DND-41 (cell line): ENCODE measurements around the gene ABHD4.

ENCODE experiments used
- EZH2 ChIP-seq: IDR thresholded peaks from 3 replicates; pipeline ENCODE4 v1.6.1; 2012; ENCODE audit warnings: borderline replicate concordance, low read depth, mild to moderate bottlenecking, moderate library complexity, low read length, inconsistent platforms; ENCODE audit not compliant: severe bottlenecking
- TF ChIP-seq, protein P1 (sequence below): IDR thresholded peaks from 2 replicates; pipeline ENCODE4 v1.5.1; 2012; ENCODE audit warnings: borderline replicate concordance, low read length, moderate library complexity, mild to moderate bottlenecking; ENCODE audit not compliant: poor library complexity, severe bottlenecking; ENCODE audit errors: extremely low read depth

DNA sequence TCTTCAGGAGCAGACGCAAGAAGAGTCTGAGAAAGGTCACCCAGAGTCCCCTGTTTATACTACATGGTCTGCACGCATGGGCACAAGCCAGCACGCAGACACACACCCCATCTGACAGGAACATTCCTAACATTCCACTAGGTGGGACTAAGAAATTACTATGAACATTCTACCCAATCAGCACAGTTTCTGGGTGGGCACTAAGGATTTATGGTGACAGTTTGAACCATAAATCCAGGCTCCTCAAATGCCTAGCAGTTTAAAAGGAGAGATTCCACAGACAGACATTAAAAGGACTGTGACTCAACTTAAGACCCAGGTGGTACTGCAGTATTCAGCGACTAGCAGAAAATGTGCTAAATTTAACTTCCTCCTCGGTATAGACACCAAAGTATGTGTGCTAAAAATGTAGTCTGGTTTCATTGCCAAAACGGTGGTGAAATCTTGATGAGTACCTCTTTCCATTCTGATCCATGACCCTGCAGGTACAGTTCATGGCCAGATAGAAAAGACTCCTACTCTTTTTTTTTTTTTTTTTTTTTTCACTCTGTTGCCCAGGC is 16.2 kb downstream of the ABHD4 start:
- TF ChIP-seq, protein P1, sequence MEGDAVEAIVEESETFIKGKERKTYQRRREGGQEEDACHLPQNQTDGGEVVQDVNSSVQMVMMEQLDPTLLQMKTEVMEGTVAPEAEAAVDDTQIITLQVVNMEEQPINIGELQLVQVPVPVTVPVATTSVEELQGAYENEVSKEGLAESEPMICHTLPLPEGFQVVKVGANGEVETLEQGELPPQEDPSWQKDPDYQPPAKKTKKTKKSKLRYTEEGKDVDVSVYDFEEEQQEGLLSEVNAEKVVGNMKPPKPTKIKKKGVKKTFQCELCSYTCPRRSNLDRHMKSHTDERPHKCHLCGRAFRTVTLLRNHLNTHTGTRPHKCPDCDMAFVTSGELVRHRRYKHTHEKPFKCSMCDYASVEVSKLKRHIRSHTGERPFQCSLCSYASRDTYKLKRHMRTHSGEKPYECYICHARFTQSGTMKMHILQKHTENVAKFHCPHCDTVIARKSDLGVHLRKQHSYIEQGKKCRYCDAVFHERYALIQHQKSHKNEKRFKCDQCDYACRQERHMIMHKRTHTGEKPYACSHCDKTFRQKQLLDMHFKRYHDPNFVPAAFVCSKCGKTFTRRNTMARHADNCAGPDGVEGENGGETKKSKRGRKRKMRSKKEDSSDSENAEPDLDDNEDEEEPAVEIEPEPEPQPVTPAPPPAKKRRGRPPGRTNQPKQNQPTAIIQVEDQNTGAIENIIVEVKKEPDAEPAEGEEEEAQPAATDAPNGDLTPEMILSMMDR = no peak
- TF ChIP-seq EZH2 = no peak
